Fibroblast of skin of back (primary cell): ENCODE measurements around the gene ZNF831.

ENCODE experiments used
- DNase-seq: peaks from one replicate; pipeline ENCODE4 v3.0.0-alpha.2; 2013

Gene ZNF831

GRCh38 chr20:59253779-59254319, 90.2 kb downstream of the ZNF831 start:
- DNase-seq = no peak

DNA sequence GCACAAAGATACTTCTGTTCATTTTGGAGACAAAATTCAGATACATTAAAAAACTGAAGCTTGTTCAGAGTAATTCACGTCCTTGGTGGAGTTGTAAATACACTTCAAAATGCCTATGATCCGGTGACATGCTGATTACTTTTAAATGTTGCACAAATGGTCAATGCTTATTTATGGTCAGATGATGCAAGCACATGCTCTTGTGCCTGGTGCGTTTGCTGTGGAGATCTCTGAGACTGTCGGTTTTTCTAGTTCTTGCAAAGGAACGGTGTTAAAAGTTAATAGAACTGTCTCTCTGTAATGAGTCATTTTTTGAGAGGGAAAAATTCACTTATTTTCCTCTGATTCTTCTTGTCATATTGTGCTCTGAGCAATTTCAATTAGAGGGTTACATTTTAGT, 91.6 kb downstream of the ZNF831 start:
- DNase-seq = no peak

GRCh38 chr20:59258221-59258621, 94.6 kb downstream of the ZNF831 start:
- DNase-seq = no peak

DNA sequence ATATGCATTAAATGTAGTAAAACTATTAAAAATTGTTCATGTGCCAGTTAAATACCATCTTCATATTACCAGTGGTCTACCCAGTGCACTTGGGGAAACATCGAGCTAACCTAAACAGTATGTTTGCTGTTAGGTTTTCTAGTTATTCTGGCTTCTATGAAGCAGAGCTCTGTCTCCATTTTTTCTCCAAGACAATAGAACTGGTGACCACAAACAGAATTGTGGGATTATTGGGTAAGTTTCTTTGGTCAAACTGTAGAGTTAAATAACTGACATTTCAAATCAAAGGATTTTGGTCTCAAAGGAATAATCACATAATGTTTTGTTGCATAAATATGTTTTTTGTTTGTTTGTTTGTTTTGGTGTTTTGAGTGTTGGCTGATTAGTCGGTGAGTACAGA, 96.3 kb downstream of the ZNF831 start:
- no peak for DNase-seq

DNA sequence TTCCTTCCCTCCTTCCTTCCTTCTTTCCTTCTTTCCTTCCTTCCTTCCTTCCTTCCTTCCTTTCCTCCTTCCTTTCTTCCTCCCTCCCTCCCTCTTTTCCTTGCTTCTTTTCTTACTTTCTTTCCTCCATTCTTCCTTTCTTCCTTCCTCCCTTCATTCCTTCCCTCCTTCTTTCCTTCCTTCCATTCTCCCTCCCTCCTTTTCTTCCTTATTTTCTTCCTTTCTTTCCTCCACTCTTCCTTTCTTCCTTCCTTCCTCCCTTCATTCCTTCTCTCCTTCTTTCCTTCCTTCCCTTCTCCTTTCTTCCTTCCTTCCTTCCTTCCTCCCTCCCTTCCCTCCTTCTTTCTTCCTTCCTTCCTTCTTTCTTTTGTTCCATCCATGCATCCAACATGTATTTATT, 101.7 kb downstream of the ZNF831 start:
- DNase-seq = no peak

GRCh38 chr20:59268870-59269269, 105.2 kb downstream of the ZNF831 start:
- no peak for DNase-seq

GRCh38 chr20:59269411-59270025, 105.9 kb downstream of the ZNF831 start:
- DNase-seq = no peak

DNA sequence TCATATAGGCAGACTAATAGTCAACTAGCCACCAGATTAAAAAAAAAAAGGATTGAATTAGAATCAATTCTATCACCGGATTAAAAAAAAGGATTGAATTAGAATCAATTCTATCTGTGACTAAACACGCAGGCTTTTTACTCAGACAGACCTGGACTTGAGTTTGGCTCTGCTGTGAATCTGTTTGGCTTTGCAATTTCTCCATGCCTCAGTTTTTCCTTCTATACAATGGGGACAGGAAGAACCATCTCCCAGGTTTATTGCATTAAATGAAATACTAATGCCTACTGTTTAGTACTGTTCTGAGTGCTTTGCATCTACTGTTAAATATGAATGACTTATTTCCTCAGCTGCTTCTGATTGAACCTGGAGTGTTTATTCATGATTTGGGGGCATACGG, 106.8 kb downstream of the ZNF831 start:
- no peak for DNase-seq

- no peak for DNase-seq
Measured at GRCh38 chr20:59273739-59274357, 110.2 kb downstream of the ZNF831 start.

GRCh38 chr20:59276938-59277337, 113.3 kb downstream of the ZNF831 start:
- DNase-seq = no peak

DNA sequence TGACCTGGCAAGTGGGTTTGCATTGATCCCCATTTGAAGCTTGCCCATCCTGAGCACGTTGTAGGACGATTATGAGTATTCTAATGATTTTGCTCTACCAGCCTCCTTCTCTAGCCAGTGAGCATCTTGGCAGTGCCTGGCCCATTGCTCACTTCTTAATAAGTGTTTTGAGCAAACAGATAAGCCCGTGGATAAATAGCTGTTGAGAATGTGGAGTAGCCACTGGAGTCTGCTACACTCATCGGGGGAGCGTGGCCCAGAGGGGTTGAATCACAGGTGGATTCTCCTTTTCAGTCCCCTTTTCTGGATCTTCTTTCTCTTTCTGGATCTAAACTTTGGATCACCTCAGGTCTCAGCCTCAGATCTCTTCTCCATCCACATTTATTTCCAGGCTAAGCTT, 120.8 kb downstream of the ZNF831 start:
- DNase-seq = no peak

DNA sequence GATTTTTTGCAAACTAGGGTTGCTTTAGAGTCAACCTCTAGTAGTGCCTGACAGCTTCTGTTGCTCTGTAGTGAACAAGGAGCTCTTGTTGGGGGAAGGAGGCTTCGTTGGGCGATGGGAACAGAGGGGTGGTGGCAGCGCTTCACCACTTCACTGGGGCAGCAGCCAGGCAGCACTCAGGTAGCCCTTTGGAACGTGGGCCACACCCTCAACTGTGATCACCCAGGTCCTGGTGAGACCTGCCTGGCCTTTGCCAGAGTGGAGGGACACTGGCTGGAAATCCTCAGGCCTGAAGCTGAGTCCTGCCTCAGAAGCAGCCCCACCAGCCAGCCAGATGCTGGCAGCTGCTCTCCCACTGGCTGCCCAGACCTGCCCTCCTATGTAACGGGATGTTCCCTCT, 126.4 kb downstream of the ZNF831 start:
- DNase-seq = no peak

- no peak for DNase-seq
Measured at GRCh38 chr20:59291740-59292383, 128.2 kb downstream of the ZNF831 start.

DNA sequence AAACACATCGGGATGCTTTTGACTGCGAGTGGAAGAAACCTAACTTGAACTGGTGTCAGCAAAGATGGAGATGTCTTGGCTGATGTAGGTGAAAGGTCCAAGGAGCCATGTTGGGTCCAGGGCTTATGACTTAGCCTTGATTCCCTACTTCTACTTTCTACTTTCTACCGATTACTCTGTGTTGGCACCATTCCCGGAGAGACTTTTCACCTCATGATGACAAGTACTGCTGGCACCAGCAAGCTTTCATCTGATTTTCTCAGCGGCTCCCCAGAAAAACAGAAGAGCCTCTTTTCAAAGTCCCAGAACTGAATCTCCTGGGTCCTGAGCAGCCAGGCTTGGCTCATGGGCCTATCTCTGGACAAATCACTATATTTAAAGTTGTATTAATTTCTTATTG, 131.9 kb downstream of the ZNF831 start:
- DNase-seq = no peak

DNA sequence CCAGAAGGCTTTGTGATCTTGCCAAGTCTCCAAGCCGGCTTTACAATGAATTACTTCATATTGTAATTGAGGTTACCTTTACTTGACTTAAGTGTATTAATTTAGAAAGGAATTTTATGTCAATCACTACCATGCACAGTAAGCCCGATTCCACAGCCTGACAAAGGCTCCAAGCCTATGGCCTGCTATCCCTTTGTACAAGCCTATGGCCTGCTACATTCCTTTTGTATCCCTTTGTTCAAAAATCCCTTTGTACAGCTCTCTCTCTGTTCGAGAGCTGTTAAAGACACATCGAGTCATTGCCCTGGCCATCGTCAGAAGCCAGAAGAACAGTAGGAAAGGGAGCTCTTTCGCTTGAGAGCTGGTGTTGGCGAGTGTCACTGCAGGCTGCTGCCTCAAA, 134.1 kb downstream of the ZNF831 start:
- no peak for DNase-seq

GRCh38 chr20:59299945-59300332, 136.3 kb downstream of the ZNF831 start:
- no peak for DNase-seq

DNA sequence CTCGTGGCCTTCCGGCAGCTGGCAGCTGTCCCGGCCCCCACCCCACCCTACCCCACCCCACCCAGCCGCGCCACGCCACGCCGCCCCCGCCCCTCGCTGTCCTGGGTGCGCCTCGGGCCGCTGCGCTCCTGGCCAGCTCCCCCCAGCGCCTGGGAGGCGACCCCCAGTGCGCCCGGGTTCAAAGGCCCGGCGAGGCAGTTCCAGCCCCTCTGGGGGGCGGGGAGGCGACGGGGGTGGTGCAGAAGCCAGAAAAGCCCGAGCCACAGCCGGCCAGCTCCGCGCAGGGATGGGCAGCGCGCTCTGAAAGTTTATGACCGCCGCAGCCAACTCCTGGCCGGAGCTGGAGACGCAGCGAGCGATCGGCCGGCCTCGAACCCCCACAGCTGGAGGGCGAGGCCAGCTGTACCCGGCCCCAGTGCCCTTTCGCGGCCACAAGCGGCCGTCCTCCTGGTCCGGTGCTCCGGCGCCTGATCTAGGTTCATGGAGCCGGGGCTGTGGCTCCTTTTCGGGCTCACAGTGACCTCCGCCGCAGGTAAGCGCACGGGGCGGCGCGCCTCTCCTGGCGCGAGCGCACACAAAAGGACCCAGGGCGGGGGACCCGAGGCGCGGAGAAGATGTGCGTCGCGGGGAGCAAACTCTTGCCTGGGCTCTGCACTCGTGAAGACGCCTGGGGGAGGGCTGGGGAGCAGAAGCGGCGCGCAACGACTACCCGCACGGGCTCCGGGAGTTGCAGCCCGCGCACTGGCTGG, 136.9 kb downstream of the ZNF831 start, which contains the start of gene EDN3:
EDN3 (plus strand) TSS at position 279 of the 749 bp plus-strand sequence; CDS start at position 481, 202 bp downstream.
- no peak for DNase-seq

- DNase-seq = no peak
Measured at GRCh38 chr20:59301343-59302007, 137.9 kb downstream of the ZNF831 start.

- no peak for DNase-seq
Measured at GRCh38 chr20:59305908-59306655, 142.5 kb downstream of the ZNF831 start.

DNA sequence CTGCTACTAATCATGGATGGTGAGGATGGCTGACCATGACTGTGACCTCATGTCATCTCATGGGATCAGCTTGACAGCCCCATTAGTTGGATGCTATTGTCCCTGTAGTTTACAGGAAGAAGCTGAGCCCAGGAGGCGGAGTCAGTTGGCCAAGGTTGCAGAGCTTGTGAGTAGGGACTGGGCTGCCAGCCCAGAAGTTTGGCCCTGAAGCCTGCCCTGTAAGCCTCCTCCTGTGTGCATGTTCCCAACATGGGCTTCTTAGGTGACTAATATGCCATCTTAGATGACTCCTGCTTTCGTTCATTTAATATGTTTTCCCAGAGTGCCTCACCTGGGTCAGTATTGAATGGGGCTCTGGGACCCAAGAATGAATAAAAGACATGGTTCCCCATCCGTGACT, 143.6 kb downstream of the ZNF831 start:
- no peak for DNase-seq
